WTC11 (cell line): ENCODE results near the gene MSX1. TPM values are rescaled to one million over a fixed set of nuclear protein-coding genes. Genes with fewer than 3 reads are reported as not detected.

Source experiments
- ATAC-seq: fragments of 200-7000 bp; cut with Tn5 transposase; 2 replicates; pipeline ENCODE4 v1.10.0; 2021; ENCODE audit warnings: mild to moderate bottlenecking, moderate library complexity
- CTCF ChIA-PET: fragments of 300-600 bp; sonication (Branson Sonifier 250); formaldehyde crosslinking; loops from one replicate; lab custom pipeline; 2021; ENCODE audit warnings: antibody characterized with exemption; lab: Charles Lee
- POLR2A ChIA-PET: fragments of 350-600 bp; sonication (Branson Sonifier 250); formaldehyde crosslinking; loops from one replicate; lab custom pipeline; 2021; ENCODE audit warnings: antibody characterized with exemption; lab: Charles Lee
- DNase-seq: peaks from one replicate; pipeline ENCODE4 v3.0.0; 2021; ENCODE audit warnings: low spot score
- H3K27ac Mint-ChIP-seq: 2 replicates; pipeline ENCODE4 v1.8.0; 2021; ENCODE audit warnings: mixed read lengths
- H3K27me3 Mint-ChIP-seq: 2 replicates; pipeline ENCODE4 v1.8.0; 2021; ENCODE audit warnings: low read depth, mild to moderate bottlenecking, moderate library complexity, mixed read lengths
- H3K36me3 Mint-ChIP-seq: 2 replicates; pipeline ENCODE4 v1.8.0; 2021; ENCODE audit warnings: mixed read lengths
- H3K4me1 Mint-ChIP-seq: 2 replicates; pipeline ENCODE4 v1.8.0; 2022; ENCODE audit warnings: mixed read lengths
- H3K4me3 Mint-ChIP-seq: 2 replicates; pipeline ENCODE4 v1.8.0; 2021; ENCODE audit warnings: mild to moderate bottlenecking, moderate library complexity, mixed read lengths
- H3K9me3 Mint-ChIP-seq: 2 replicates; pipeline ENCODE4 v1.8.0; 2021; ENCODE audit warnings: mixed read lengths
- EMX1 ChIP-seq: fragments of 250-450 bp; sonication (Bioruptor Pico); IDR thresholded peaks from 2 replicates; pipeline ENCODE4 v1.8.0; 2021; ENCODE audit warnings: mild to moderate bottlenecking
- FOXJ3 ChIP-seq: sonication (generic); formaldehyde crosslinking; IDR thresholded peaks from 2 replicates; pipeline ENCODE4 v1.9.0; 2021; ENCODE audit warnings: missing genetic modification reagents, mild to moderate bottlenecking, borderline replicate concordance
- NFYB ChIP-seq: sonication (generic); formaldehyde crosslinking; conservative IDR thresholded peaks from 2 replicates; pipeline ENCODE4 v1.8.0; 2022; ENCODE audit warnings: low read depth, missing genetic modification reagents
- NR3C1 ChIP-seq: sonication (generic); formaldehyde crosslinking; conservative IDR thresholded peaks from 2 replicates; pipeline ENCODE4 v1.8.1; 2023; ENCODE audit warnings: low read depth, mild to moderate bottlenecking, missing genetic modification reagents
- RELA ChIP-seq: sonication (generic); formaldehyde crosslinking; IDR thresholded peaks from 2 replicates; pipeline ENCODE4 v1.8.1; 2022; ENCODE audit warnings: missing genetic modification reagents, mild to moderate bottlenecking, borderline replicate concordance
- SMAD3 ChIP-seq: sonication (generic); formaldehyde crosslinking; IDR thresholded peaks from 2 replicates; pipeline ENCODE4 v1.8.0; 2022; ENCODE audit warnings: missing genetic modification reagents, mild to moderate bottlenecking, borderline replicate concordance
- ZNF219 ChIP-seq: sonication (generic); formaldehyde crosslinking; IDR thresholded peaks from 2 replicates; pipeline ENCODE4 v1.8.0; 2023; ENCODE audit warnings: missing genetic modification reagents, mild to moderate bottlenecking, borderline replicate concordance
- total RNA-seq: library from RNA; stranded (reverse); gene quantifications from 3 replicates; pipeline ENCODE4 v1.2.3, GENCODE V29; 2021
- TF ChIP-seq, protein P1 (sequence below): sonication (generic); formaldehyde crosslinking; IDR thresholded peaks from 2 replicates; pipeline ENCODE4 v1.8.1; 2023; ENCODE audit warnings: mild to moderate bottlenecking, missing genetic modification reagents, borderline replicate concordance
- TF ChIP-seq, protein P2 (sequence below): sonication (generic); formaldehyde crosslinking; IDR thresholded peaks from 2 replicates; pipeline ENCODE4 v1.8.0; 2022; ENCODE audit warnings: mild to moderate bottlenecking, missing genetic modification reagents

Gene MSX1
- total RNA-seq, 1 experiment from 2014 or later: 0.28 TPM

DNA sequence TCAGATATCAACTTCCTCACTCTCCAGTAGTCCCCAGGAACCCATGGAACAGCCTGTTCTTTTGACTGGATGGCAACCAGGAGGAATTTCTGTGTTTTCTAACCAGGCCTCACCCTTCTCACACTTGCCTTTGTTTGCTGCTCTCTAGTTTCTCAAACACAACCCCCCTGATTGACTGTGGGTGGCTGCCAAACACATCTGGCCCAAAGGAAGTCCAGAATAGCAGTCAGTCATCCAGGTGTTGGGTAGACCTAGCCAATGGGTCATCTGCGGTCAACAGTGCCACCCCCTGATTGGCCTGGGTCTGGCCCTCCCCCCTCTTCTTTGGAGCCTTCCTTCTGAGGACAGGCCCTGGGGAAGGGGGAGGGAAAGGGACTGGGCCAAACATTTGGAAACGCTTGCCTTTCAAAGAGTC, 53.7 kb downstream of the MSX1 start:
- CTCF ChIA-PET: no interaction called here
- no peak for ATAC-seq

More for the DNA sequence above, 53.7 kb downstream of the MSX1 start:
- Mint-ChIP-seq H3K9me3 (peaks cover 20% of the 10 kb centered on the region), H3K27ac (no peak overlapping the region), H3K4me1 (no peaks in the 10 kb centered on the region), H3K4me3 (no peak overlapping the region), H3K36me3 (no peaks in the 10 kb centered on the region), H3K27me3 (peaks cover 81% of the 10 kb centered on the region)
- TF ChIP-seq RELA (CRISPR knock-in tag): no peak
- no peak for TF ChIP-seq ZNF219
- TF ChIP-seq NR3C1: no peak
- no peak for TF ChIP-seq NFYB (CRISPR knock-in tag)
- no peak for TF ChIP-seq FOXJ3
- TF ChIP-seq, protein P1, sequence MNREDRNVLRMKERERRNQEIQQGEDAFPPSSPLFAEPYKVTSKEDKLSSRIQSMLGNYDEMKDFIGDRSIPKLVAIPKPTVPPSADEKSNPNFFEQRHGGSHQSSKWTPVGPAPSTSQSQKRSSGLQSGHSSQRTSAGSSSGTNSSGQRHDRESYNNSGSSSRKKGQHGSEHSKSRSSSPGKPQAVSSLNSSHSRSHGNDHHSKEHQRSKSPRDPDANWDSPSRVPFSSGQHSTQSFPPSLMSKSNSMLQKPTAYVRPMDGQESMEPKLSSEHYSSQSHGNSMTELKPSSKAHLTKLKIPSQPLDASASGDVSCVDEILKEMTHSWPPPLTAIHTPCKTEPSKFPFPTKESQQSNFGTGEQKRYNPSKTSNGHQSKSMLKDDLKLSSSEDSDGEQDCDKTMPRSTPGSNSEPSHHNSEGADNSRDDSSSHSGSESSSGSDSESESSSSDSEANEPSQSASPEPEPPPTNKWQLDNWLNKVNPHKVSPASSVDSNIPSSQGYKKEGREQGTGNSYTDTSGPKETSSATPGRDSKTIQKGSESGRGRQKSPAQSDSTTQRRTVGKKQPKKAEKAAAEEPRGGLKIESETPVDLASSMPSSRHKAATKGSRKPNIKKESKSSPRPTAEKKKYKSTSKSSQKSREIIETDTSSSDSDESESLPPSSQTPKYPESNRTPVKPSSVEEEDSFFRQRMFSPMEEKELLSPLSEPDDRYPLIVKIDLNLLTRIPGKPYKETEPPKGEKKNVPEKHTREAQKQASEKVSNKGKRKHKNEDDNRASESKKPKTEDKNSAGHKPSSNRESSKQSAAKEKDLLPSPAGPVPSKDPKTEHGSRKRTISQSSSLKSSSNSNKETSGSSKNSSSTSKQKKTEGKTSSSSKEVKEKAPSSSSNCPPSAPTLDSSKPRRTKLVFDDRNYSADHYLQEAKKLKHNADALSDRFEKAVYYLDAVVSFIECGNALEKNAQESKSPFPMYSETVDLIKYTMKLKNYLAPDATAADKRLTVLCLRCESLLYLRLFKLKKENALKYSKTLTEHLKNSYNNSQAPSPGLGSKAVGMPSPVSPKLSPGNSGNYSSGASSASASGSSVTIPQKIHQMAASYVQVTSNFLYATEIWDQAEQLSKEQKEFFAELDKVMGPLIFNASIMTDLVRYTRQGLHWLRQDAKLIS (CRISPR knock-in tag): no peak
- no peak for TF ChIP-seq EMX1 (CRISPR knock-in tag)
- no peak for TF ChIP-seq SMAD3
- TF ChIP-seq, protein P2, sequence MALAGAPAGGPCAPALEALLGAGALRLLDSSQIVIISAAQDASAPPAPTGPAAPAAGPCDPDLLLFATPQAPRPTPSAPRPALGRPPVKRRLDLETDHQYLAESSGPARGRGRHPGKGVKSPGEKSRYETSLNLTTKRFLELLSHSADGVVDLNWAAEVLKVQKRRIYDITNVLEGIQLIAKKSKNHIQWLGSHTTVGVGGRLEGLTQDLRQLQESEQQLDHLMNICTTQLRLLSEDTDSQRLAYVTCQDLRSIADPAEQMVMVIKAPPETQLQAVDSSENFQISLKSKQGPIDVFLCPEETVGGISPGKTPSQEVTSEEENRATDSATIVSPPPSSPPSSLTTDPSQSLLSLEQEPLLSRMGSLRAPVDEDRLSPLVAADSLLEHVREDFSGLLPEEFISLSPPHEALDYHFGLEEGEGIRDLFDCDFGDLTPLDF (CRISPR knock-in tag): no peak
- no peak for DNase-seq
- POLR2A ChIA-PET: no interaction called here

Other genes with a start within 250 kb of the MSX1 start
- gene CYTL1, start 159.8 kb downstream of the MSX1 start, total RNA-seq: 3.2 to 7.9 TPM (median 7.1 TPM) in 3 replicates
- 1.2 to 1.9 TPM (median 1.6 TPM) in 3 replicates for gene STK32B, start 191.8 kb downstream of the MSX1 start, total RNA-seq